ENCODE results near the gene SLC10A7.

Gene SLC10A7

DNA sequence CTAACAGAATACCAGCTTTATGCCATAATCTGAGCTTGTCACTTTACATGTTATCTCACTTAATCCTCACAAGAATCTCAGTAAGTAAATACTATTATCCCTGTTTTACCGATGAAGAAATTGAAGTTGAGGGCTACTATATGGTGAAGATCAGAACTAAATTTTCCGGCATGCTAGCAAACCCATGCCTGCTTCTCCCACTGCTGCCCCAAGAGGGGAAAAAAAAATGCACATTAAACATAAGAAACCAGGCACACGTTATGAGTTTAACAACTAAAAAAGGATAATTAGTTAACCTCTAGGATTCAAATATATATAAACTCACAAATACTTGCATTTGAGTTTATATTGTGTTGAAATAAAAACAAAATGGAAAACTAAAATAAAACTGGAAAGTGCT, 10.8 kb downstream of the SLC10A7 start:
- ATAC-seq: peak; percentile 30; the same call in 1 of the 3 replicates
- TF ChIP-seq RARB (CRISPR knock-in tag; IDR thresholded peaks at IDR 0.05) (no peak), TOX (CRISPR knock-in tag; IDR thresholded peaks at IDR 0.05; ENCODE audit: borderline replicate concordance) (no peak), PPARA (CRISPR knock-in tag; IDR thresholded peaks at IDR 0.05; ENCODE audit: borderline replicate concordance) (no peak)

- TF ChIP-seq GLIS3 (CRISPR knock-in tag; IDR thresholded peaks at IDR 0.05): no peak
- TF ChIP-seq TCF4 (CRISPR knock-in tag; IDR thresholded peaks at IDR 0.05; ENCODE audit: borderline replicate concordance): no peak
- TF ChIP-seq, protein P1, sequence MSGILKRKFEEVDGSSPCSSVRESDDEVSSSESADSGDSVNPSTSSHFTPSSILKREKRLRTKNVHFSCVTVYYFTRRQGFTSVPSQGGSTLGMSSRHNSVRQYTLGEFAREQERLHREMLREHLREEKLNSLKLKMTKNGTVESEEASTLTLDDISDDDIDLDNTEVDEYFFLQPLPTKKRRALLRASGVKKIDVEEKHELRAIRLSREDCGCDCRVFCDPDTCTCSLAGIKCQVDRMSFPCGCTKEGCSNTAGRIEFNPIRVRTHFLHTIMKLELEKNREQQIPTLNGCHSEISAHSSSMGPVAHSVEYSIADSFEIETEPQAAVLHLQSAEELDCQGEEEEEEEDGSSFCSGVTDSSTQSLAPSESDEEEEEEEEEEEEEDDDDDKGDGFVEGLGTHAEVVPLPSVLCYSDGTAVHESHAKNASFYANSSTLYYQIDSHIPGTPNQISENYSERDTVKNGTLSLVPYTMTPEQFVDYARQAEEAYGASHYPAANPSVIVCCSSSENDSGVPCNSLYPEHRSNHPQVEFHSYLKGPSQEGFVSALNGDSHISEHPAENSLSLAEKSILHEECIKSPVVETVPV (CRISPR knock-in tag; IDR thresholded peaks at IDR 0.05): no peak
- TF ChIP-seq, protein P2, sequence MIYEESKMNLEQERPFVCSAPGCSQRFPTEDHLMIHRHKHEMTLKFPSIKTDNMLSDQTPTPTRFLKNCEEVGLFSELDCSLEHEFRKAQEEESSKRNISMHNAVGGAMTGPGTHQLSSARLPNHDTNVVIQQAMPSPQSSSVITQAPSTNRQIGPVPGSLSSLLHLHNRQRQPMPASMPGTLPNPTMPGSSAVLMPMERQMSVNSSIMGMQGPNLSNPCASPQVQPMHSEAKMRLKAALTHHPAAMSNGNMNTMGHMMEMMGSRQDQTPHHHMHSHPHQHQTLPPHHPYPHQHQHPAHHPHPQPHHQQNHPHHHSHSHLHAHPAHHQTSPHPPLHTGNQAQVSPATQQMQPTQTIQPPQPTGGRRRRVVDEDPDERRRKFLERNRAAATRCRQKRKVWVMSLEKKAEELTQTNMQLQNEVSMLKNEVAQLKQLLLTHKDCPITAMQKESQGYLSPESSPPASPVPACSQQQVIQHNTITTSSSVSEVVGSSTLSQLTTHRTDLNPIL (CRISPR knock-in tag; IDR thresholded peaks at IDR 0.05; ENCODE audit: low read depth): no peak
- TF ChIP-seq, protein P3, sequence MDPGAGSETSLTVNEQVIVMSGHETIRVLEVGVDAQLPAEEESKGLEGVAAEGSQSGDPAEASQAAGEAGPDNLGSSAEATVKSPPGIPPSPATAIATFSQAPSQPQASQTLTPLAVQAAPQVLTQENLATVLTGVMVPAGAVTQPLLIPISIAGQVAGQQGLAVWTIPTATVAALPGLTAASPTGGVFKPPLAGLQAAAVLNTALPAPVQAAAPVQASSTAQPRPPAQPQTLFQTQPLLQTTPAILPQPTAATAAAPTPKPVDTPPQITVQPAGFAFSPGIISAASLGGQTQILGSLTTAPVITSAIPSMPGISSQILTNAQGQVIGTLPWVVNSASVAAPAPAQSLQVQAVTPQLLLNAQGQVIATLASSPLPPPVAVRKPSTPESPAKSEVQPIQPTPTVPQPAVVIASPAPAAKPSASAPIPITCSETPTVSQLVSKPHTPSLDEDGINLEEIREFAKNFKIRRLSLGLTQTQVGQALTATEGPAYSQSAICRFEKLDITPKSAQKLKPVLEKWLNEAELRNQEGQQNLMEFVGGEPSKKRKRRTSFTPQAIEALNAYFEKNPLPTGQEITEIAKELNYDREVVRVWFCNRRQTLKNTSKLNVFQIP (CRISPR knock-in tag; IDR thresholded peaks at IDR 0.05; ENCODE audit: borderline replicate concordance, low read depth): no peak
- TF ChIP-seq BACH2 (CRISPR knock-in tag; IDR thresholded peaks at IDR 0.05; ENCODE audit: borderline replicate concordance): no peak
- no peak for TF ChIP-seq ZFP3 (CRISPR knock-in tag; IDR thresholded peaks at IDR 0.05)
- TF ChIP-seq ESRRG (CRISPR knock-in tag; IDR thresholded peaks at IDR 0.05): no peak
- no peak for TF ChIP-seq TOX (CRISPR knock-in tag; IDR thresholded peaks at IDR 0.05; ENCODE audit: borderline replicate concordance)
- no peak for TF ChIP-seq ZNF70 (CRISPR knock-in tag; IDR thresholded peaks at IDR 0.05)
- TF ChIP-seq, protein P4, sequence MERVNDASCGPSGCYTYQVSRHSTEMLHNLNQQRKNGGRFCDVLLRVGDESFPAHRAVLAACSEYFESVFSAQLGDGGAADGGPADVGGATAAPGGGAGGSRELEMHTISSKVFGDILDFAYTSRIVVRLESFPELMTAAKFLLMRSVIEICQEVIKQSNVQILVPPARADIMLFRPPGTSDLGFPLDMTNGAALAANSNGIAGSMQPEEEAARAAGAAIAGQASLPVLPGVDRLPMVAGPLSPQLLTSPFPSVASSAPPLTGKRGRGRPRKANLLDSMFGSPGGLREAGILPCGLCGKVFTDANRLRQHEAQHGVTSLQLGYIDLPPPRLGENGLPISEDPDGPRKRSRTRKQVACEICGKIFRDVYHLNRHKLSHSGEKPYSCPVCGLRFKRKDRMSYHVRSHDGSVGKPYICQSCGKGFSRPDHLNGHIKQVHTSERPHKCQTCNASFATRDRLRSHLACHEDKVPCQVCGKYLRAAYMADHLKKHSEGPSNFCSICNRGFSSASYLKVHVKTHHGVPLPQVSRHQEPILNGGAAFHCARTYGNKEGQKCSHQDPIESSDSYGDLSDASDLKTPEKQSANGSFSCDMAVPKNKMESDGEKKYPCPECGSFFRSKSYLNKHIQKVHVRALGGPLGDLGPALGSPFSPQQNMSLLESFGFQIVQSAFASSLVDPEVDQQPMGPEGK (CRISPR knock-in tag; IDR thresholded peaks at IDR 0.05; ENCODE audit: borderline replicate concordance): no peak
- TF ChIP-seq ZNF565 (CRISPR knock-in tag; conservative IDR thresholded peaks at IDR 0.05; ENCODE audit: low read depth): no peak
- TF ChIP-seq RARB (CRISPR knock-in tag; IDR thresholded peaks at IDR 0.05): no peak
- no peak for TF ChIP-seq ZC3H10 (CRISPR knock-in tag; IDR thresholded peaks at IDR 0.05)
- TF ChIP-seq ISL1 (CRISPR knock-in tag; IDR thresholded peaks at IDR 0.05): no peak
- no peak for TF ChIP-seq ARNTL (CRISPR knock-in tag; IDR thresholded peaks at IDR 0.05; ENCODE audit: borderline replicate concordance, low read depth)
- TF ChIP-seq ZFP30 (CRISPR knock-in tag; IDR thresholded peaks at IDR 0.05): no peak
- no peak for TF ChIP-seq SNAI2 (CRISPR knock-in tag; IDR thresholded peaks at IDR 0.05)
- TF ChIP-seq, protein P5, sequence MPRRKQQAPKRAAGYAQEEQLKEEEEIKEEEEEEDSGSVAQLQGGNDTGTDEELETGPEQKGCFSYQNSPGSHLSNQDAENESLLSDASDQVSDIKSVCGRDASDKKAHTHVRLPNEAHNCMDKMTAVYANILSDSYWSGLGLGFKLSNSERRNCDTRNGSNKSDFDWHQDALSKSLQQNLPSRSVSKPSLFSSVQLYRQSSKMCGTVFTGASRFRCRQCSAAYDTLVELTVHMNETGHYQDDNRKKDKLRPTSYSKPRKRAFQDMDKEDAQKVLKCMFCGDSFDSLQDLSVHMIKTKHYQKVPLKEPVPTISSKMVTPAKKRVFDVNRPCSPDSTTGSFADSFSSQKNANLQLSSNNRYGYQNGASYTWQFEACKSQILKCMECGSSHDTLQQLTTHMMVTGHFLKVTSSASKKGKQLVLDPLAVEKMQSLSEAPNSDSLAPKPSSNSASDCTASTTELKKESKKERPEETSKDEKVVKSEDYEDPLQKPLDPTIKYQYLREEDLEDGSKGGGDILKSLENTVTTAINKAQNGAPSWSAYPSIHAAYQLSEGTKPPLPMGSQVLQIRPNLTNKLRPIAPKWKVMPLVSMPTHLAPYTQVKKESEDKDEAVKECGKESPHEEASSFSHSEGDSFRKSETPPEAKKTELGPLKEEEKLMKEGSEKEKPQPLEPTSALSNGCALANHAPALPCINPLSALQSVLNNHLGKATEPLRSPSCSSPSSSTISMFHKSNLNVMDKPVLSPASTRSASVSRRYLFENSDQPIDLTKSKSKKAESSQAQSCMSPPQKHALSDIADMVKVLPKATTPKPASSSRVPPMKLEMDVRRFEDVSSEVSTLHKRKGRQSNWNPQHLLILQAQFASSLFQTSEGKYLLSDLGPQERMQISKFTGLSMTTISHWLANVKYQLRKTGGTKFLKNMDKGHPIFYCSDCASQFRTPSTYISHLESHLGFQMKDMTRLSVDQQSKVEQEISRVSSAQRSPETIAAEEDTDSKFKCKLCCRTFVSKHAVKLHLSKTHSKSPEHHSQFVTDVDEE (CRISPR knock-in tag; IDR thresholded peaks at IDR 0.05): no peak
- no peak for ATAC-seq
Observed at GRCh38 chr4:146508229-146508939, 13.4 kb downstream of the SLC10A7 start.

DNA sequence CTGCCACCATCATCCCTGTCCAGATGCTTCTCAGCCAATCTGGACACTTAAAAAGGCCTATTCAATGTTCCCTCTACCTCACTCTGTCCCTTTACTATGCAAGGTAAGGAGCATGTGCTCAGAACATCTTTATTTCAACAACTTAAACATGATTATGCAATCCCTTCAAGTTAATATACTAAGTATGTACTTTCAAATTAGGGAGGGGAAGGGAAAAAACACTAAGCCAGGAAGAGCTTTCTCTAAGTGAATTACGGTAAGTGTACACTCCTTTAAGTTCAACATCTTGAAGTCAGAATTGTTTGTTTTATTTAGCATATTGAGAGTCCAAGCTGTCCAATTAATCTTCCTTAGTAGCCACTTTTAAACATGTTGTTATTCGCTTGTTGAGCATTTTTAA, 14.1 kb downstream of the SLC10A7 start:
- TF ChIP-seq ZFP30 (CRISPR knock-in tag; IDR thresholded peaks at IDR 0.05) (no peak), RARB (CRISPR knock-in tag; IDR thresholded peaks at IDR 0.05) (no peak), ZNF8 (CRISPR knock-in tag; IDR thresholded peaks at IDR 0.05) (no peak), ZC3H10 (CRISPR knock-in tag; IDR thresholded peaks at IDR 0.05) (no peak), GLIS3 (CRISPR knock-in tag; IDR thresholded peaks at IDR 0.05) (no peak)
- TF ChIP-seq, protein P5 (CRISPR knock-in tag; IDR thresholded peaks at IDR 0.05): no peak
- TF ChIP-seq, protein P2 (CRISPR knock-in tag; IDR thresholded peaks at IDR 0.05; ENCODE audit: low read depth): no peak
- TF ChIP-seq, protein P4 (CRISPR knock-in tag; IDR thresholded peaks at IDR 0.05; ENCODE audit: borderline replicate concordance): no peak
- no peak for ATAC-seq
